Tibial artery (tissue), 4 donors: ENCODE results near the gene TNFRSF6B.
A peak's percentile ranks its signal among the peaks of the same experiment; 100 is the strongest.

Experiments
- DNase-seq, 2 donors: peaks; one replicate each; pipeline ENCODE4 v3.0.0-alpha.2; 2019
- H3K27ac ChIP-seq, 2 donors: fragments of 200-600 bp; sonication (generic) in 1 of 2; 1 replicate in 1 of 2; 2 replicates in 1 of 2; pipeline ENCODE4 v1.5.1; 2018 to 2019; ENCODE audit warnings: mild to moderate bottlenecking in 1 of 2
- H3K27me3 ChIP-seq, 2 donors: fragments of 200-600 bp; sonication (generic) in 1 of 2; one replicate each; pipeline versions ENCODE4 v1.5.1 to v1.6.0; 2016 to 2019
- H3K36me3 ChIP-seq, 3 donors: fragments of 200-600 bp; sonication (generic) in 2 of 3; one replicate each; pipeline ENCODE4 v1.5.1; 2016 to 2019; ENCODE audit warnings: mild to moderate bottlenecking in 2 of 3
- H3K4me1 ChIP-seq, 4 donors: fragments of 200-600 bp; sonication (generic) in 2 of 4; 1 replicate in 3 of 4; 2 replicates in 1 of 4; pipeline ENCODE4 v1.5.1; 2016 to 2019
- H3K4me3 ChIP-seq, 2 donors: fragments of 200-600 bp; sonication (generic) in 1 of 2; 1 replicate in 1 of 2; 2 replicates in 1 of 2; pipeline ENCODE4 v1.5.1; 2018 to 2019; ENCODE audit warnings: mild to moderate bottlenecking in 2 of 2
- H3K9me3 ChIP-seq, 3 donors: fragments of 200-600 bp; sonication (generic) in 1 of 3; one replicate each; pipeline ENCODE4 v1.5.1; 2016 to 2019
- intact Hi-C: fragments of 100-400 bp; cut with DNase I; formaldehyde crosslinking; loops from one replicate; pipeline ENCODE4 v1.15.0; 2023; ENCODE audit warnings: low total_unique reads
- TF ChIP-seq, protein P1 (sequence below), 2 experiments: fragments of 200-600 bp in 1 of 2; fragments of 450-650 bp in 1 of 2; IDR thresholded peaks; one replicate each; pipeline ENCODE4 v1.5.1; 2017 to 2019; ENCODE audit warnings: antibody characterized with exemption in 2 of 2, mild to moderate bottlenecking in 1 of 2, moderate library complexity in 1 of 2

The TNFRSF6B gene

DNA sequence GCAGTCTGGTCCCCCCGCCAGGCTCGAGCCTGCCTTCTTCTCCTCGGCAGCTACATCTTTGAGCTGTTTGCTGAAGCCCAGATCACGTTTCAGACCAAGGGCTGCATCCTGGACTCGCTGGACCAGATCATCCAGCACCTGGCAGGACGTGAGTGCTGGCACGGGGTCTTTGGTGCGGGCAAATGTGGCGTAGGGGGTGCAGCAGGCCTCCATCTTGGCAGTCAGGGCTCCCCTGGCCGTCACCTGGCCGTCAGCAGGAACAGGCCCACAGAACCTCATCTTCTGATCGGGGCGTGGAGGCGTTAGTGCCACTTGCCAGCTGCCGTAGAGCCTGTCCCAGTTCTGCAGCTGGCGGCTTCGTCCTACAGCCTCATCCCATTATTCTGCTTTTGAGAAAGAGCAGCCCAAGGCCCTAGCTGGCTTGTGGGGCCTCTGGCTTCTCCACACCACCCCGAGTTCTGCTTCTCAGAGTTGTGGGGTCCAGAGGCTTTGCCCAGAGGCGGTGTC is 16.6 kb upstream of the TNFRSF6B start:
- Histone ChIP-seq H3K4me3 (no peak overlapping the region), H3K4me1 (peaks cover 6 to 25% (median 22%) of the 10 kb centered on the region in 4 donors), H3K27me3 (no peaks in the 10 kb centered on the region), H3K36me3 (peaks cover 4 to 54% (median 39%) of the 10 kb centered on the region in 3 donors), H3K9me3 (no peaks in the 10 kb centered on the region), H3K27ac (no peak overlapping the region)
- no peak for DNase-seq
- TF ChIP-seq, protein P1, sequence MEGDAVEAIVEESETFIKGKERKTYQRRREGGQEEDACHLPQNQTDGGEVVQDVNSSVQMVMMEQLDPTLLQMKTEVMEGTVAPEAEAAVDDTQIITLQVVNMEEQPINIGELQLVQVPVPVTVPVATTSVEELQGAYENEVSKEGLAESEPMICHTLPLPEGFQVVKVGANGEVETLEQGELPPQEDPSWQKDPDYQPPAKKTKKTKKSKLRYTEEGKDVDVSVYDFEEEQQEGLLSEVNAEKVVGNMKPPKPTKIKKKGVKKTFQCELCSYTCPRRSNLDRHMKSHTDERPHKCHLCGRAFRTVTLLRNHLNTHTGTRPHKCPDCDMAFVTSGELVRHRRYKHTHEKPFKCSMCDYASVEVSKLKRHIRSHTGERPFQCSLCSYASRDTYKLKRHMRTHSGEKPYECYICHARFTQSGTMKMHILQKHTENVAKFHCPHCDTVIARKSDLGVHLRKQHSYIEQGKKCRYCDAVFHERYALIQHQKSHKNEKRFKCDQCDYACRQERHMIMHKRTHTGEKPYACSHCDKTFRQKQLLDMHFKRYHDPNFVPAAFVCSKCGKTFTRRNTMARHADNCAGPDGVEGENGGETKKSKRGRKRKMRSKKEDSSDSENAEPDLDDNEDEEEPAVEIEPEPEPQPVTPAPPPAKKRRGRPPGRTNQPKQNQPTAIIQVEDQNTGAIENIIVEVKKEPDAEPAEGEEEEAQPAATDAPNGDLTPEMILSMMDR (IDR thresholded peaks at IDR 0.05) = no peak
- intact Hi-C loops = no loop called here

DNA sequence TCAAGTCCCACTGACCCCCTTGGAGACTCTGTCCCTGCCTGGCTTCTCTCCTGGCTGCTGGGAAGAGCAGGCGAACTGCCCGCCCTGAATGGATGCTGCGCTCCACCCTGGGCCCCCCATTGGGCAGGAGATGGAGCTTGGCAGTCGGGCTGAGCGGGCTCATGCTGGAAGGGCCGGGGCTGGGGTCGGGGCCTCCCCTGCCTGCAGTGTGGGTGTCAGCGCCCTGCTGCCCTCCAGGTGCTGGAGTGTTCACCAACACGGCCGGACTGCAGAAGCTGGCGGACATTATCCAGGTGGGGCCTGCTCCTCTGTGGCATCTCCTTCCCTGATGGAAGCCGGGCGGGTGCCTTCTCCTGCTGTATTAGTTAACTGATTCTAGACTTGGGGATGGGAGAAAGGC is 16.0 kb upstream of the TNFRSF6B start:
- Histone ChIP-seq H3K27me3 (no peaks in the 10 kb centered on the region), H3K9me3 (no peaks in the 10 kb centered on the region), H3K4me3 (no peak overlapping the region), H3K4me1 (peaks cover 6 to 25% (median 22%) of the 10 kb centered on the region in 4 donors), H3K36me3 (peaks cover 4 to 49% (median 34%) of the 10 kb centered on the region in 3 donors), H3K27ac (peak overlapping the region; percentile 36 to 90)
- TF ChIP-seq, protein P1 (IDR thresholded peaks at IDR 0.05) = no peak
- no peak for DNase-seq
- intact Hi-C loops = no loop called here

DNA sequence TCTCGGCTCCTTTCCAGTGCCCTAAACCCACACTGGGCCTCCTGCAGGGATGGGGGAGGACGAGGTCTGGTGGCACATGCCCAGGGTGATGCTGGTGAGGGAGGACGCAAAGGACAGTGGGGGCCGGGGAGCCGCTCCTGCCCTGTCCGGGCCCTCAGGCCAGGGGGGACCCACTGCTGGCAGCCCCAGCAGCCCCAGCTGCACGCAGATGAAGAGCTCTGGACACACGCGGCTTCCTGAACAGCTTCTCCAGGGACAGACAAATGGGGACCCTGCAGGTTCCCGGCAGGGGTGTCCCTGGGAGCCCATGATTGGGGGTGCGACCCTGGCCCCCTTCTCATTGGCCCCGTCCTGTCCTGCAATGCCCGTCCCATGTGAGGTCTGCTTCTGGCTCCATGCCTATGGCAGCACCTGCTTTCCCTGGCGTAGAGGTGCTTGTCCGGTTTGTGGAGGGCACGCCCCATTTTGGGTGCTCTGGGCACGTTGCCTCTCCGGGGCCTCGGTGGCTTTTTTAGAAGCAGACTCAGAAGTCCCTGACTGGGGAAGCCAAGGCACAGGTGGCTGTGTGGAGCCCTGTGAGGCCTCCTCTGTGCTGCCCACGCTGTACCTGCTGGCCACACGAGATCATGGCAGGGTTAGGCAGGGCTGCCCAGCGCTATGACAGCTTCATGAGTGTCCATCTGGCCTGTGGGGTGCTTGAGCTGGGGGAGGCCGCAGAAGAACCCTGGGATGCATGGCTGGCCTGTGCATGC is 15.4 kb upstream of the TNFRSF6B start:
- intact Hi-C loops = no loop called here
- Histone ChIP-seq H3K36me3 (peaks cover 4 to 43% (median 28%) of the 10 kb centered on the region in 3 donors), H3K4me3 (no peak overlapping the region), H3K9me3 (no peaks in the 10 kb centered on the region), H3K27ac (peak overlapping the region; percentile 69 to 90), H3K4me1 (peaks cover 6 to 26% (median 22%) of the 10 kb centered on the region in 4 donors), H3K27me3 (no peaks in the 10 kb centered on the region)
- no peak for DNase-seq
- TF ChIP-seq, protein P1 (IDR thresholded peaks at IDR 0.05) = no peak

DNA sequence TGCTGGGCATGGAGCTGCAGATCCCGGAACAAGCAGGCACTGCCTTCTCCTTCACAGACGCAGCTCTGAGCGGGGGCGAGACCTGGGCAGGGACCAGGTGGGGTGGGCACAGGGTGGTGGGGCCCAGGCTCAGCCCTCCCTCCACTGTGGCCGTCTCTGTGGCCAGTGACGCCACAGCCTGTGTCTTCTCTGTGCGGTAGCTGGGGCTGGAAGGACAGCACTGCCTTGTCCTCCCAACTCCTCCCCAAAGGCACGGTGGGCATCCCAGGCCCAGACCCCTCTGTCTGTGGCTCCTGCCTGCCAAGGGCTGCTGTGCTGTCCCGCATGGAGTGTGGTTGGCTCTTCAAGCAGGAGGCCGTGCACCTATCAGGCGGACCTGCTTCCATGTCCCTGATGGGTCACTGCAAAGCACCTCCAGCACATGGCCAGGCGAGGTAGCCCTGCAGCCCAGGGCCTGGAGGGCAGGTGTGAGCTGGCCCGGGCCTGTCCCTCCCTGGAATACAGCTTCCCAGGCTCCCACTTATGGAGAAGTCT is 14.8 kb upstream of the TNFRSF6B start:
- no peaks in the 10 kb centered on the region for H3K9me3 ChIP-seq
- peak overlapping the region; percentile 69 to 90 for H3K27ac ChIP-seq
- H3K27me3 ChIP-seq = no peaks in the 10 kb centered on the region
- TF ChIP-seq, protein P1 (IDR thresholded peaks at IDR 0.05) = no peak
- no peak for DNase-seq
- H3K4me1 ChIP-seq = peaks cover 6 to 33% (median 29%) of the 10 kb centered on the region in 4 donors
- H3K4me3 ChIP-seq = no peak overlapping the region
- intact Hi-C loops = no loop called here
- H3K36me3 ChIP-seq = peaks cover 4 to 42% (median 22%) of the 10 kb centered on the region in 3 donors

DNA sequence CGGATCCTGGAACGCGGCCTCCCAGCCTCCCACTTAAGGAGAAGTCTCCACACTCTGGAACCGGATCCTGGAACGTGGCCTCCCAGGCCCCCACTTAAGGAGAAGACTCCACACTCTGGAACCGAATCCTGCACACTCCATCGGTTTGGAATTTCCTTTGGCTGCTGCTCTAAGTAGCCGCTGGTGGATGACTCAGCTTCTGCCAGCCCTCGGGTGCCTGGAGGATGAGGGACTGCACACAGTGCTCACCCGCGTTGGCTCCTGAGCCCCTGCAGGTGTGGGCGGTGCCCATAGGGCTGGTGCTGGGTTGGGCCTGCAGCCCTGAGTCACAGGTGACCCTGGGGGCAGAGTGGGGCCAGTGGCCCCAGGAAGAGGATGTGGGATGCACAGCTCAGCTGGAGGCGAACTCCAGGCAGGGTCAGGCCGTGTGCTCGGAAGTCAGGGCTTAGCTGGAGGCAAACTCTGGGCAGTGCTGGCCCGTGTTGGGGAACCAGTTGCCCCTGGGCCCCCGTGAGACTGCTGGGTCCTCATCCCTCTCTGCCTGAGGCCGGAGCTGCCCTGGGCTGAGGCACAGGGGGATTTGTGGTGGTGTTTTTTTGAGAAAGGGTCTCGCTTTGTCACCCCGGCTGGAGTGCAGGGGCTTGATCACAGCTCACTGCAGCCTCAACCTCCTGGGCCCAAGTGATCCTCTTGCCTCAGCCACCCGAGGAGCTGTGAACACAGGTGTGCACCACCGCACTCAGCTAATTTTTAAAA is 13.9 kb upstream of the TNFRSF6B start:
- no peaks in the 10 kb centered on the region for H3K9me3 ChIP-seq
- peaks cover 0 to 35% (median 22%) of the 10 kb centered on the region in 3 donors for H3K36me3 ChIP-seq
- peak; percentile 81 to 94 for DNase-seq
- no peaks in the 10 kb centered on the region for H3K27me3 ChIP-seq
- peak overlapping the region; percentile 69 to 90 for H3K27ac ChIP-seq
- intact Hi-C loops = no loop called here
- H3K4me3 ChIP-seq = no peak overlapping the region
- H3K4me1 ChIP-seq = peaks cover 10 to 41% (median 37%) of the 10 kb centered on the region in 4 donors
- TF ChIP-seq, protein P1 (IDR thresholded peaks at IDR 0.05) = no peak
